Liver (tissue), 3 donors: ENCODE results near the gene GLS.

ENCODE experiments used
- EGR1 ChIP-seq, 2 donors: IDR thresholded peaks; 2 replicates each; pipeline ENCODE4 v1.6.1; 2016 to 2018; ENCODE audit warnings: antibody characterized with exemption in 2 of 2, low read depth in 2 of 2
- FOXA1 ChIP-seq: IDR thresholded peaks from 2 replicates; pipeline ENCODE4 v1.6.1; 2016; ENCODE audit warnings: antibody characterized with exemption
- GABPA ChIP-seq, 2 donors: IDR thresholded peaks in 1 of 2; conservative IDR thresholded peaks in 1 of 2; 2 replicates each; pipeline ENCODE4 v1.6.1; 2016; ENCODE audit warnings: antibody characterized with exemption in 2 of 2, mild to moderate bottlenecking in 1 of 2, moderate library complexity in 1 of 2
- HNF4G ChIP-seq: IDR thresholded peaks from 2 replicates; pipeline ENCODE4 v1.6.1; 2016; ENCODE audit warnings: antibody characterized with exemption
- JUND ChIP-seq, 2 donors: IDR thresholded peaks; 2 replicates each; pipeline ENCODE4 v1.6.1; 2016; ENCODE audit warnings: antibody characterized with exemption in 2 of 2
- RXRA ChIP-seq, 2 donors: IDR thresholded peaks; 2 replicates each; pipeline ENCODE4 v1.6.1; 2017 to 2018; ENCODE audit warnings: antibody characterized with exemption in 2 of 2, mild to moderate bottlenecking in 1 of 2
- SP1 ChIP-seq: IDR thresholded peaks from 2 replicates; pipeline ENCODE4 v1.6.1; 2018; ENCODE audit warnings: antibody characterized with exemption, mild to moderate bottlenecking
- TAF1 ChIP-seq: conservative IDR thresholded peaks from 2 replicates; pipeline ENCODE4 v1.6.1; 2016; ENCODE audit warnings: antibody characterized with exemption, mild to moderate bottlenecking
- YY1 ChIP-seq: IDR thresholded peaks from 2 replicates; pipeline ENCODE4 v1.6.1; 2016; ENCODE audit warnings: antibody characterized with exemption, mild to moderate bottlenecking
- TF ChIP-seq, protein P1 (sequence below): fragments of 150-350 bp; IDR thresholded peaks from 2 replicates; pipeline ENCODE4 v1.5.1; 2017; ENCODE audit warnings: improper control_type of control experiment, low read depth, low read length; ENCODE audit not compliant: missing input control
- TF ChIP-seq, protein P2 (sequence below): IDR thresholded peaks from 2 replicates; pipeline ENCODE4 v1.6.1; 2016; ENCODE audit warnings: antibody characterized with exemption
- TF ChIP-seq, protein P3 (sequence below): IDR thresholded peaks from 2 replicates; pipeline ENCODE4 v1.6.1; 2016; ENCODE audit warnings: antibody characterized with exemption
- TF ChIP-seq, protein P4 (sequence below): IDR thresholded peaks from 2 replicates; pipeline ENCODE4 v1.6.1; 2016; ENCODE audit warnings: antibody characterized with exemption, mild to moderate bottlenecking
- TF ChIP-seq, protein P5 (sequence below): IDR thresholded peaks from 2 replicates; pipeline ENCODE4 v1.6.1; 2016; ENCODE audit warnings: antibody characterized with exemption
- donor health status: healthy.
- donor health status: healthy.

DNA sequence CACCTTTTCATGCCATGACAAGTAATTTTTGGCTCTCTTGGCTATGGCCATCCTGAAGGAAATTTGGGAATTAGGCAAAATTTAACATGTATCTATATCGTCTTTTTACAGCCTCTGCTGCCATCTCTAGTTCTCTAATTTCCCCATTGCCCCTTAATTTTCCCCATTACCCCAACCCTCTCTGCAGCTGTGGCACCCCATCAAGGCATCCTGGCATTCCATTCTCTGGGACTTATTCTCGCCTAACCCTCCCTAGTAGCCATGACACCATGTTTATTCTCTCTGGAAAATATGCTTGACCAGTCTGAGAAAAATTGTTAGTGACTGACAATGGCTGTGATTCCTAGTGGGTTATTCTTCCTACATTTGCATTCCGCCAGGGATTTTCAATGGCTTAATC is 43.9 kb upstream of the GLS start:
- TF ChIP-seq, protein P1, sequence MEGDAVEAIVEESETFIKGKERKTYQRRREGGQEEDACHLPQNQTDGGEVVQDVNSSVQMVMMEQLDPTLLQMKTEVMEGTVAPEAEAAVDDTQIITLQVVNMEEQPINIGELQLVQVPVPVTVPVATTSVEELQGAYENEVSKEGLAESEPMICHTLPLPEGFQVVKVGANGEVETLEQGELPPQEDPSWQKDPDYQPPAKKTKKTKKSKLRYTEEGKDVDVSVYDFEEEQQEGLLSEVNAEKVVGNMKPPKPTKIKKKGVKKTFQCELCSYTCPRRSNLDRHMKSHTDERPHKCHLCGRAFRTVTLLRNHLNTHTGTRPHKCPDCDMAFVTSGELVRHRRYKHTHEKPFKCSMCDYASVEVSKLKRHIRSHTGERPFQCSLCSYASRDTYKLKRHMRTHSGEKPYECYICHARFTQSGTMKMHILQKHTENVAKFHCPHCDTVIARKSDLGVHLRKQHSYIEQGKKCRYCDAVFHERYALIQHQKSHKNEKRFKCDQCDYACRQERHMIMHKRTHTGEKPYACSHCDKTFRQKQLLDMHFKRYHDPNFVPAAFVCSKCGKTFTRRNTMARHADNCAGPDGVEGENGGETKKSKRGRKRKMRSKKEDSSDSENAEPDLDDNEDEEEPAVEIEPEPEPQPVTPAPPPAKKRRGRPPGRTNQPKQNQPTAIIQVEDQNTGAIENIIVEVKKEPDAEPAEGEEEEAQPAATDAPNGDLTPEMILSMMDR: no peak
- no peak for TF ChIP-seq YY1
- TF ChIP-seq, protein P2, sequence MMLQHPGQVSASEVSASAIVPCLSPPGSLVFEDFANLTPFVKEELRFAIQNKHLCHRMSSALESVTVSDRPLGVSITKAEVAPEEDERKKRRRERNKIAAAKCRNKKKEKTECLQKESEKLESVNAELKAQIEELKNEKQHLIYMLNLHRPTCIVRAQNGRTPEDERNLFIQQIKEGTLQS: no peak
- TF ChIP-seq FOXA1: no peak
- TF ChIP-seq JUND (IDR thresholded peaks at IDR 0.05): no peak
- no peak for TF ChIP-seq RXRA (IDR thresholded peaks at IDR 0.05)
- TF ChIP-seq, protein P3, sequence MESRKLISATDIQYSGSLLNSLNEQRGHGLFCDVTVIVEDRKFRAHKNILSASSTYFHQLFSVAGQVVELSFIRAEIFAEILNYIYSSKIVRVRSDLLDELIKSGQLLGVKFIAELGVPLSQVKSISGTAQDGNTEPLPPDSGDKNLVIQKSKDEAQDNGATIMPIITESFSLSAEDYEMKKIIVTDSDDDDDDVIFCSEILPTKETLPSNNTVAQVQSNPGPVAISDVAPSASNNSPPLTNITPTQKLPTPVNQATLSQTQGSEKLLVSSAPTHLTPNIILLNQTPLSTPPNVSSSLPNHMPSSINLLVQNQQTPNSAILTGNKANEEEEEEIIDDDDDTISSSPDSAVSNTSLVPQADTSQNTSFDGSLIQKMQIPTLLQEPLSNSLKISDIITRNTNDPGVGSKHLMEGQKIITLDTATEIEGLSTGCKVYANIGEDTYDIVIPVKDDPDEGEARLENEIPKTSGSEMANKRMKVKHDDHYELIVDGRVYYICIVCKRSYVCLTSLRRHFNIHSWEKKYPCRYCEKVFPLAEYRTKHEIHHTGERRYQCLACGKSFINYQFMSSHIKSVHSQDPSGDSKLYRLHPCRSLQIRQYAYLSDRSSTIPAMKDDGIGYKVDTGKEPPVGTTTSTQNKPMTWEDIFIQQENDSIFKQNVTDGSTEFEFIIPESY: no peak
- TF ChIP-seq TAF1: no peak
- TF ChIP-seq HNF4G: no peak
- TF ChIP-seq, protein P4, sequence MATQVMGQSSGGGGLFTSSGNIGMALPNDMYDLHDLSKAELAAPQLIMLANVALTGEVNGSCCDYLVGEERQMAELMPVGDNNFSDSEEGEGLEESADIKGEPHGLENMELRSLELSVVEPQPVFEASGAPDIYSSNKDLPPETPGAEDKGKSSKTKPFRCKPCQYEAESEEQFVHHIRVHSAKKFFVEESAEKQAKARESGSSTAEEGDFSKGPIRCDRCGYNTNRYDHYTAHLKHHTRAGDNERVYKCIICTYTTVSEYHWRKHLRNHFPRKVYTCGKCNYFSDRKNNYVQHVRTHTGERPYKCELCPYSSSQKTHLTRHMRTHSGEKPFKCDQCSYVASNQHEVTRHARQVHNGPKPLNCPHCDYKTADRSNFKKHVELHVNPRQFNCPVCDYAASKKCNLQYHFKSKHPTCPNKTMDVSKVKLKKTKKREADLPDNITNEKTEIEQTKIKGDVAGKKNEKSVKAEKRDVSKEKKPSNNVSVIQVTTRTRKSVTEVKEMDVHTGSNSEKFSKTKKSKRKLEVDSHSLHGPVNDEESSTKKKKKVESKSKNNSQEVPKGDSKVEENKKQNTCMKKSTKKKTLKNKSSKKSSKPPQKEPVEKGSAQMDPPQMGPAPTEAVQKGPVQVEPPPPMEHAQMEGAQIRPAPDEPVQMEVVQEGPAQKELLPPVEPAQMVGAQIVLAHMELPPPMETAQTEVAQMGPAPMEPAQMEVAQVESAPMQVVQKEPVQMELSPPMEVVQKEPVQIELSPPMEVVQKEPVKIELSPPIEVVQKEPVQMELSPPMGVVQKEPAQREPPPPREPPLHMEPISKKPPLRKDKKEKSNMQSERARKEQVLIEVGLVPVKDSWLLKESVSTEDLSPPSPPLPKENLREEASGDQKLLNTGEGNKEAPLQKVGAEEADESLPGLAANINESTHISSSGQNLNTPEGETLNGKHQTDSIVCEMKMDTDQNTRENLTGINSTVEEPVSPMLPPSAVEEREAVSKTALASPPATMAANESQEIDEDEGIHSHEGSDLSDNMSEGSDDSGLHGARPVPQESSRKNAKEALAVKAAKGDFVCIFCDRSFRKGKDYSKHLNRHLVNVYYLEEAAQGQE: no peak
- TF ChIP-seq, protein P5, sequence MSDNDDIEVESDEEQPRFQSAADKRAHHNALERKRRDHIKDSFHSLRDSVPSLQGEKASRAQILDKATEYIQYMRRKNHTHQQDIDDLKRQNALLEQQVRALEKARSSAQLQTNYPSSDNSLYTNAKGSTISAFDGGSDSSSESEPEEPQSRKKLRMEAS: no peak
- no peak for TF ChIP-seq GABPA (IDR thresholded peaks at IDR 0.05 in 1 of 2, conservative IDR thresholded peaks at IDR 0.05 in 1 of 2)
- no peak for TF ChIP-seq SP1
- no peak for TF ChIP-seq EGR1 (IDR thresholded peaks at IDR 0.05; ENCODE audit: low read depth in 2 of 2)
